A549 (cell line): Measurements from ENCODE around the gene NKTR.

Source experiments
- BHLHE40 ChIP-seq: IDR thresholded peaks from 2 replicates; pipeline ENCODE4 v1.6.1; 2012; ENCODE audit warnings: low read depth, low read length, inconsistent platforms
- CHD2 ChIP-seq: fragments of 150-350 bp; IDR thresholded peaks from 2 replicates; pipeline ENCODE4 v1.6.1; 2014; ENCODE audit warnings: low read length; ENCODE audit not compliant: partially characterized antibody
- EP300 ChIP-seq, 2 experiments: fragments of >200 bp; sonication (Bioruptor Twin); formaldehyde crosslinking; IDR thresholded peaks; 2 replicates in 1 of 2; 3 replicates in 1 of 2; pipeline ENCODE4 v1.6.1; 2016 to 2017
- ESRRA ChIP-seq: fragments of 150-350 bp; IDR thresholded peaks from 2 replicates; pipeline ENCODE4 v1.6.1; 2014; ENCODE audit warnings: mild to moderate bottlenecking, low read length, borderline replicate concordance
- KDM5A ChIP-seq: fragments of 200-600 bp; sonication (generic); IDR thresholded peaks from 2 replicates; pipeline ENCODE4 v1.6.1; 2016; ENCODE audit warnings: antibody characterized with exemption, mild to moderate bottlenecking
- MAFK ChIP-seq: fragments of 450-650 bp; IDR thresholded peaks from 2 replicates; pipeline ENCODE4 v1.6.1; 2014; ENCODE audit not compliant: partially characterized antibody
- MAZ ChIP-seq: fragments of 150-350 bp; IDR thresholded peaks from 2 replicates; pipeline ENCODE4 v1.6.1; 2014; ENCODE audit warnings: antibody characterized with exemption, low read depth, low read length, borderline replicate concordance
- NR3C1 ChIP-seq: fragments of >200 bp; sonication (Bioruptor Twin); formaldehyde crosslinking; IDR thresholded peaks from 3 replicates; pipeline ENCODE4 v1.6.1; 2017
- POLR2A ChIP-seq: IDR thresholded peaks from 2 replicates; pipeline ENCODE4 v1.6.1; 2012; ENCODE audit warnings: mild to moderate bottlenecking, low read length
- RARB ChIP-seq: fragments of 250-450 bp; sonication (Bioruptor Pico); IDR thresholded peaks from 2 replicates; pipeline ENCODE4 v1.8.0; 2021; ENCODE audit warnings: mild to moderate bottlenecking, moderate library complexity
- TP53 ChIP-seq: fragments of 250-450 bp; sonication (Bioruptor Pico); IDR thresholded peaks from 2 replicates; pipeline ENCODE4 v1.5.0; 2021; ENCODE audit warnings: mild to moderate bottlenecking, moderate library complexity
- TF ChIP-seq, protein P1 (sequence below): fragments of >200 bp; sonication (Bioruptor Twin); formaldehyde crosslinking; IDR thresholded peaks from 3 replicates; pipeline ENCODE4 v1.5.1; 2016
- TF ChIP-seq, protein P2 (sequence below): IDR thresholded peaks from 2 replicates; pipeline ENCODE4 v1.6.1; 2012

DNA sequence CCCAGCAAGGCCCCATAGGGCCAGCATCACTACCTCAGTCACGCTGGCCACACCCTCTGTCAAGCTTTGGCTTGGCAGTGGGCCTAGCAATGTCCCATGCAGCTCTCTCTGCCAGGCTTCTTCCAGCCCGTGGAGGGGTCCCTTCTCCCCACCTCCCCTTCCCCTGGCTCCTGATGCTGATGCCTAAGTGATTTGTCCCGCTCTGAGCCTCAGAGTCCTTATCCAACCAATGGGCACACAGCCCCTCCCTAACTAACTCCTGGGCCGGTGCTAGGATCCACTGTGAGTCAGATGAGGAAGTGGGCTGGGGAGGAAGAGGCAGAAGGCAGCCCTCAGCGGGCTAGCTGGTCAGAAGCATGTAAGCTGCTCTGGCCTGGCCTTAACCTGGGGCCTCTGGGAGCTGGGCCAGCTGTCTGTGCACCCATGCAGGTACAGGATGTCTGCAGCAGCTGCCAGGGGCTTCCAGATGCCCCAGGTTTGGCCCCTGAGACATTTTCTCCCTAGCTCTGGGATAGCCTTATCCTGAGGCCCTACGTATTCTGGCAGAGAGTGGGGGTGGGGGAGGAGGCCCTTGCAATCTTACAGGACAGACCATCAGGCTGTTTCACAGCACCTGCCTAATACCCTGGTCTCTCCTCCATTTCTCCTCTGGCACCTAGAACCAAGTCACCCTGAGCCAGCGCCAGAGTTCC, 52.3 kb downstream of the NKTR start:
- no peak for TF ChIP-seq NR3C1
- TF ChIP-seq, protein P1, sequence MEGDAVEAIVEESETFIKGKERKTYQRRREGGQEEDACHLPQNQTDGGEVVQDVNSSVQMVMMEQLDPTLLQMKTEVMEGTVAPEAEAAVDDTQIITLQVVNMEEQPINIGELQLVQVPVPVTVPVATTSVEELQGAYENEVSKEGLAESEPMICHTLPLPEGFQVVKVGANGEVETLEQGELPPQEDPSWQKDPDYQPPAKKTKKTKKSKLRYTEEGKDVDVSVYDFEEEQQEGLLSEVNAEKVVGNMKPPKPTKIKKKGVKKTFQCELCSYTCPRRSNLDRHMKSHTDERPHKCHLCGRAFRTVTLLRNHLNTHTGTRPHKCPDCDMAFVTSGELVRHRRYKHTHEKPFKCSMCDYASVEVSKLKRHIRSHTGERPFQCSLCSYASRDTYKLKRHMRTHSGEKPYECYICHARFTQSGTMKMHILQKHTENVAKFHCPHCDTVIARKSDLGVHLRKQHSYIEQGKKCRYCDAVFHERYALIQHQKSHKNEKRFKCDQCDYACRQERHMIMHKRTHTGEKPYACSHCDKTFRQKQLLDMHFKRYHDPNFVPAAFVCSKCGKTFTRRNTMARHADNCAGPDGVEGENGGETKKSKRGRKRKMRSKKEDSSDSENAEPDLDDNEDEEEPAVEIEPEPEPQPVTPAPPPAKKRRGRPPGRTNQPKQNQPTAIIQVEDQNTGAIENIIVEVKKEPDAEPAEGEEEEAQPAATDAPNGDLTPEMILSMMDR = no peak
- peak; percentile 87 for TF ChIP-seq POLR2A
- TF ChIP-seq RARB = no peak
- TF ChIP-seq BHLHE40 = no peak
- no peak for TF ChIP-seq TP53
- TF ChIP-seq CHD2 = no peak
- TF ChIP-seq MAFK = no peak
- TF ChIP-seq ESRRA = no peak
- no peak for TF ChIP-seq KDM5A
- TF ChIP-seq, protein P2, sequence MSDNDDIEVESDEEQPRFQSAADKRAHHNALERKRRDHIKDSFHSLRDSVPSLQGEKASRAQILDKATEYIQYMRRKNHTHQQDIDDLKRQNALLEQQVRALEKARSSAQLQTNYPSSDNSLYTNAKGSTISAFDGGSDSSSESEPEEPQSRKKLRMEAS = no peak
- no peak for TF ChIP-seq EP300 (IDR thresholded peaks at IDR 0.05)
- no peak for TF ChIP-seq MAZ
